Liver (tissue), 9 donors: ENCODE results near the gene ITPKC. TPM values are rescaled to one million over a fixed set of nuclear protein-coding genes. Genes with fewer than 3 reads are reported as not detected.
"Not testable (repeated sequence)": the region's sequence is repeated elsewhere in the genome, so short reads cannot be mapped to it uniquely, and the experiment has no call there.

ENCODE experiments used
- DNase-seq: peaks from one replicate; pipeline ENCODE4 v3.0.0-alpha.2; 2017; ENCODE audit warnings: low spot score
- H3K27ac ChIP-seq, 2 donors: one replicate each; pipeline ENCODE4 v1.7.0; 2013; ENCODE audit warnings: inconsistent platforms in 2 of 2, low read length in 2 of 2, control low read depth in 1 of 2, low read depth in 1 of 2, mild to moderate bottlenecking in 1 of 2
- H3K27me3 ChIP-seq, 4 donors: one replicate each; pipeline versions ENCODE4 v1.6.1 to v1.7.0; 2013; ENCODE audit warnings: low read length in 3 of 4, inconsistent platforms in 1 of 4, mild to moderate bottlenecking in 1 of 4, moderate library complexity in 1 of 4; ENCODE audit not compliant: control insufficient read depth in 4 of 4, insufficient read depth in 4 of 4
- H3K36me3 ChIP-seq, 4 donors: one replicate each; pipeline versions ENCODE4 v1.6.1 to v1.7.0; 2013; ENCODE audit warnings: low read length in 3 of 4, mild to moderate bottlenecking in 3 of 4, low read depth in 1 of 4, moderate library complexity in 1 of 4; ENCODE audit not compliant: control insufficient read depth in 4 of 4, insufficient read depth in 3 of 4
- H3K4me1 ChIP-seq, 4 donors: one replicate each; pipeline versions ENCODE4 v1.6.1 to v1.7.0; 2013; ENCODE audit warnings: low read length in 3 of 4, mild to moderate bottlenecking in 3 of 4, moderate library complexity in 1 of 4; ENCODE audit not compliant: control insufficient read depth in 4 of 4, insufficient read depth in 4 of 4
- H3K4me3 ChIP-seq, 3 donors: one replicate each; pipeline versions ENCODE4 v1.6.1 to v1.7.0; 2013; ENCODE audit warnings: low read length in 3 of 3, control low read depth in 1 of 3, low read depth in 1 of 3, mild to moderate bottlenecking in 1 of 3
- H3K9ac ChIP-seq, 2 donors: one replicate each; pipeline ENCODE4 v1.7.0; 2013; ENCODE audit warnings: low read length in 2 of 2, mild to moderate bottlenecking in 2 of 2, moderate library complexity in 2 of 2, control low read depth in 1 of 2, low read depth in 1 of 2
- H3K9me3 ChIP-seq, 4 donors: one replicate each; pipeline versions ENCODE4 v1.6.1 to v1.7.0; 2013; ENCODE audit warnings: low read length in 3 of 4; ENCODE audit not compliant: control insufficient read depth in 4 of 4
- ATF3 ChIP-seq: IDR thresholded peaks from 2 replicates; pipeline ENCODE4 v1.6.1; 2016; ENCODE audit warnings: antibody characterized with exemption
- CTCF ChIP-seq: fragments of 150-350 bp; IDR thresholded peaks from 2 replicates; pipeline ENCODE4 v1.5.1; 2017; ENCODE audit warnings: improper control_type of control experiment, low read depth, low read length; ENCODE audit not compliant: missing input control
- FOXA1 ChIP-seq: IDR thresholded peaks from 2 replicates; pipeline ENCODE4 v1.6.1; 2016; ENCODE audit warnings: antibody characterized with exemption
- FOXA2 ChIP-seq: IDR thresholded peaks from 2 replicates; pipeline ENCODE4 v1.6.1; 2016; ENCODE audit warnings: antibody characterized with exemption
- HNF4A ChIP-seq, 2 donors: conservative IDR thresholded peaks; 2 replicates each; pipeline ENCODE4 v1.6.1; 2016; ENCODE audit warnings: antibody characterized with exemption in 2 of 2, mild to moderate bottlenecking in 2 of 2
- HNF4G ChIP-seq: IDR thresholded peaks from 2 replicates; pipeline ENCODE4 v1.6.1; 2016; ENCODE audit warnings: antibody characterized with exemption
- JUND ChIP-seq, 2 donors: IDR thresholded peaks; 2 replicates each; pipeline ENCODE4 v1.6.1; 2016; ENCODE audit warnings: antibody characterized with exemption in 2 of 2
- NR2F2 ChIP-seq: IDR thresholded peaks from 2 replicates; pipeline ENCODE4 v1.6.1; 2016; ENCODE audit warnings: antibody characterized with exemption
- RAD21 ChIP-seq, 2 donors: IDR thresholded peaks; 2 replicates each; pipeline ENCODE4 v1.6.1; 2016; ENCODE audit warnings: antibody characterized with exemption in 2 of 2, mild to moderate bottlenecking in 2 of 2
- REST ChIP-seq: IDR thresholded peaks from 2 replicates; pipeline ENCODE4 v1.6.1; 2016; ENCODE audit warnings: antibody characterized with exemption, mild to moderate bottlenecking
- RXRA ChIP-seq, 2 donors: IDR thresholded peaks; 2 replicates each; pipeline ENCODE4 v1.6.1; 2017 to 2018; ENCODE audit warnings: antibody characterized with exemption in 2 of 2, mild to moderate bottlenecking in 1 of 2
- ZBTB33 ChIP-seq: IDR thresholded peaks from 2 replicates; pipeline ENCODE4 v1.6.1; 2016; ENCODE audit warnings: antibody characterized with exemption
- WGBS: extraction: QIAGEN DNeasy Blood & Tissue Kit; methylation state at CpG from one replicate; pipeline ENCODE4 v1.1.7; 2013; 5-methylcytosine and 5-hydroxymethylcytosine counted together
- polyA plus RNA-seq, 2 donors: library from polyadenylated mRNA; stranded (reverse) in 1 of 2; unstranded in 1 of 2; fragments of 200-250 nt in 1 of 2; fragments of >200 nt in 1 of 2; fragmentation: Nextera tagmentation in 1 of 2; extraction: Ambion mirVana in 1 of 2; gene quantifications; one replicate each; pipeline versions ENCODE4 v1.2.1 to v1.2.3, GENCODE V29; 2013 to 2015
- total RNA-seq, 2 donors: library from RNA; depleted of rRNA; stranded (reverse); fragments of >200 nt; gene quantifications; one replicate each; pipeline ENCODE4 v1.2.3, GENCODE V29; 2014
- donor health status: healthy.
- donor health status: healthy.
- donor health status: healthy.
- donor health status: healthy.
- donor health status: healthy.

ITPKC gene
- total and polyA plus RNA-seq, 4 donors: 4.2 to 12.5 (median 7.7) TPM

- Histone ChIP-seq H3K27me3 (no peaks in the 10 kb centered on the region), H3K27ac (no peak overlapping the region), H3K36me3 (peaks cover 0 to 4% (median 3%) of the 10 kb centered on the region in 4 donors), H3K9me3 (no peaks in the 10 kb centered on the region), H3K9ac (no peak overlapping the region), H3K4me1 (peaks cover 0 to 17% (median 14%) of the 10 kb centered on the region in 4 donors), H3K4me3 (no peak overlapping the region)
- DNase-seq: no peak
- TF ChIP-seq HNF4A (conservative IDR thresholded peaks at IDR 0.05) (no peak), RXRA (IDR thresholded peaks at IDR 0.05) (no peak), RAD21 (IDR thresholded peaks at IDR 0.05) (no peak), NR2F2 (no peak), CTCF (no peak), FOXA1 (no peak), HNF4G (no peak), ZBTB33 (no peak), REST (no peak)
- WGBS: 96% methylated on average over 14 of the region's 14 CpGs
Measured at GRCh38 chr19:40783711-40784110, 66.8 kb downstream of the ITPKC start.

GRCh38 chr19:40784146-40784545 is 67.2 kb downstream of the ITPKC start:
- WGBS: 97% methylated on average over 2 of the region's 2 CpGs
- DNase-seq, H3K27ac ChIP-seq, H3K9me3 ChIP-seq, H3K27me3 ChIP-seq, H3K36me3 ChIP-seq, H3K9ac ChIP-seq, H3K4me3 ChIP-seq: not testable (repeated sequence)
- H3K4me1 ChIP-seq: peaks cover 0 to 14% (median 10%) of the 10 kb centered on the region in 4 donors

- no peak overlapping the region for H3K9ac ChIP-seq
- no peaks in the 10 kb centered on the region for H3K9me3 ChIP-seq
- peaks cover 0 to 17% (median 10%) of the 10 kb centered on the region in 4 donors for H3K4me1 ChIP-seq
- WGBS: 74% methylated on average over 1 of the region's 1 CpG
- peaks cover 0 to 4% (median 3%) of the 10 kb centered on the region in 4 donors for H3K36me3 ChIP-seq
- no peak overlapping the region for H3K27ac ChIP-seq
- no peak overlapping the region for H3K4me3 ChIP-seq
- no peak for TF ChIP-seq JUND (IDR thresholded peaks at IDR 0.05)
- no peak for TF ChIP-seq ATF3
- no peak for TF ChIP-seq HNF4G
- TF ChIP-seq RXRA (IDR thresholded peaks at IDR 0.05): no peak
- no peak for TF ChIP-seq RAD21 (IDR thresholded peaks at IDR 0.05)
- TF ChIP-seq FOXA2: no peak
- DNase-seq: no peak
- no peaks in the 10 kb centered on the region for H3K27me3 ChIP-seq
Measured at GRCh38 chr19:40785526-40785925, 68.6 kb downstream of the ITPKC start.
